GM21360 (cell line): Measurements from ENCODE around the gene ZKSCAN1.
"Not testable (repeated sequence)": the region's sequence is repeated elsewhere in the genome, so short reads cannot be mapped to it uniquely, and the experiment has no call there.

Source experiments
- ATAC-seq: cut with Tn5 transposase; IDR thresholded peaks from one replicate; pipeline ENCODE4 v1.9.1; 2021; ENCODE audit warnings: mild to moderate bottlenecking, moderate library complexity; ENCODE audit not compliant: unreplicated experiment

Gene ZKSCAN1

DNA sequence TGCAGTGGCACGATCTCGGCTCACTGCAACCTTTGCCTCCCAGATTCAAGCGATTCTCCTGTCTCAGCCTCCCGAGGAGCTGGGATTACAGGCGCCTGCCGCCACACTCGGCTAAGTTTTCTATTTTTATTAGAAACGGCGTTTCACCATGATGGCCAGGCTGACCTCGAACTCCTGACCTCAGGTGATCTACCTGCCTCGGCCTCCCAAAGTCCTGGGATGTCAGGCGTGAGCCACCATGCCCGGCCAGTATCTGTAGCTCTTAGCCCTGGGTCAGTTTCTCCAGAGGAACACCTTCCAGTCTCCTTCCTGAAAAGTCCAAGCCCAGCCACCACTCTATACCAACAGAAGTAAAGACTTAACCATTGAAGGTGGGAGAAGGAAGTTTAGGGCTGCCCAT, 15.2 kb upstream of the ZKSCAN1 start:
- no peak for ATAC-seq

DNA sequence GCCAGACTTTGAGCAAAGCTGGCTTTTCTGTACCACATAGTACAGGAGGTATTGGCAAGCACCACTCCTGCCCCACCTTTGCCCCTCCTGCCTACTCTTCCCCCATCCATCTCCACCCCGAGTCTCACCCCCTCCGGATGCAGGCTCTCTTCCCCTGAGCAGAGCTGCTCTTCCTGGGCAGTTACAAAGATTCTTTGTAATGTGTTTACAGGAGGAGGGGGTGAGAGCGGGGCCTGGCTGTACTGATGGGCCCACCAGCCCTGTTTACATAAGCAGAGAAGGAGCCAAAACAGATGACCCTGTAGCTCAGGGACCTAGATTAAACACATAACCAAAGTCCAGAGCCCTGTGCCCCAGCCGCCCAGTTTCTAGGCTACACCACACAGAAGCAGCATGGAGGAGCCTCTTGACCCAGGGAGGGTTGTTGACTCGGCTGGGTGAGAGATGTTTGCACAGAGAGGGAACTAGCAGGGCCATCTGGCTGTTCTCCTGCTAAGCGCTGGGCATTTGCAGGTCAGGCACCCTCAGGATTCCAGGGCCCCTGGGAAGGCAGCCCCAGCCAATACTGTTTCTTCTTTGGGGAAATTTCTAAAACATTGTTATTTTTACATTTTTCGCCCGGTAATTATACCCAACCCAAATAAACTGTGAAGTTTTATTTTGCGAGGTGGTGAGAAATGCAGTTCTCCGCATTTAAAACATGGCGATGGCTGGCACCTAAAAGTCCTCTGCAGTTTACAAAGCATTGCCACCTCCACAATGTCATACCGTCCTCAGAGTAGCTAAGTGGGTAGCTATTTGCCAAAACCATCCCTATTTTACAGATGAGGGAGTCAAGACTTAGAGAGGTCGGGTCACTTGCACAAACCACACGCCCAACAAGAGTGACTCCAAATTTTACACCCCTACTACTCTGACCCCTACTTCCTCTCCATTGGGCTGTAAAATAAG, 11.4 kb upstream of the ZKSCAN1 start:
- ATAC-seq, result no peak

DNA sequence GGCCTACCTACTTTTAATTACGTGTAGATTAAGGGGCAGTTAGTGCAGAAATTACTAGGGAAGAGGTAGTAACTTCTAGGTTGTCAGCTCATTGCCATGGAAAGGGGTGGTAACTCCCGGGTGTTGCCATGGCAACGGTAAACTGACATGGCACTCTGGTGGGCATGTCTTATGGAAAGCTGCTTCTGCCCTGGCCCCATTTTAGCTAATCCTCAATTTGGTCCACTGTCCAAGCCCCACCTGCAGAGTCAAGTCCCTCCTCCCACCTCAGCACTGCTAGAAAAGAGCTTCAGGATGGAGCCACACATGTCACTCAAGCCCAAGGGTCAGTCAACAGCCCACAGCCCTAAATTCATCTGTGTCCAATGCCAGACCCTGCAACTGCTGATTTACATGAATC, 7.5 kb upstream of the ZKSCAN1 start:
- ATAC-seq, result no peak

DNA sequence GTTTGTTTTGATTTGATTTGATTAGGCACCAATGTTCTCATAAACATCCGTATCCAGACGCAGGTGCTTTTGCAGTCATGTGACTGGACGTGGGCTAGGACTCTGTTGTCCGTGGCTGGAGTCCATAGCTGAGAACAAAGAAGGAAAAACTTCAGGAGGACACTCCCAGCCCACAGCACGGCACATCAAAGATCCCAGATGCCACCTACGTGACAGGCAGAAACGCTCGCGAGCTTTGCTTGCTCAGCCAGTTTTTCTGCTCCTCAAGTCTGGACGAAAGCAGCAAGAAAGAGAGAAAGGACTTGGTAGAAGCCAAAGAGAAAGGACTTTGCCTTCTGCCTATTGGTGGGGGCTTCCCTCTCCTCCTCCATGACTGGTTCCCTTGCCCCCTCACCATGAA, 6.9 kb upstream of the ZKSCAN1 start:
- ATAC-seq, result no peak

DNA sequence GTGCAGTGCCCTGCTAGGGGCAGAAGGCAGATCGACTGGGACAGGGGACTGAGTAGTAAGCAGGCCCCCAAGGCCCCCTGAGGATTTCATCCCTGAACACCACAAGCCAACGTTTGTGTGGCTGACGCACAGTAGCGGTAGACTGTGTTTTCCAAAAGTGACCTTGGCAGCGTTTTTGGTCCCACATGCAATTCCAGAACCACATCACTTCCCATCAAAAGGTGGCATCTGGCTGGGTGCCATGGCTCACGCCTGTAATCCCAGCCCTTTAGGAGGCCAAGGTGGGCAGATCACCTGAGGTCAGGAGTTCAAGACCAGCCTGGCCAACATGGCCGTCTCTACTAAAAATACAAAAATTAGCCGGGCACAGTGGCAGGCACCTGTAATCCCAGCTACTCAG, 5.4 kb upstream of the ZKSCAN1 start:
- not testable (repeated sequence) for ATAC-seq

DNA sequence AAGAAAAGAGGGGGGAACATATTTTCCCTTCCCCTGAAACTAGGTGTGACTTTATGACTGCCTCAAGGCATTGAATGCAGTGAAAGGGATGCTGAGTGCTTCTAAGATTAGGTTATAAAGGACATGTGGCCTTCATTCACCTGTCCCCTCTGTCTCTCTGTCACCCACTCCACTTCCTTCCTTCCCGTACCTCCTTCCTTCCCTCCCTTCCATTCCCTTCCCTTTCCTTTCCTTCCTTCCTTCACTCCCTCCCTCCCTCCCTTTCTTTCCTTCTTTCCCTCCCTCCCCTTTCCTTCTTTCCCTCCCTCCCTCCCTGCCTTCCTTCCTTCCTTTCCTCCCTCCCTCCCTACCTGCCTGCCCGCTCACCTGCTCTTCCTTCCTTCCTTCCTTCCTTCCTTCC, 4.5 kb upstream of the ZKSCAN1 start:
- ATAC-seq, result no peak

DNA sequence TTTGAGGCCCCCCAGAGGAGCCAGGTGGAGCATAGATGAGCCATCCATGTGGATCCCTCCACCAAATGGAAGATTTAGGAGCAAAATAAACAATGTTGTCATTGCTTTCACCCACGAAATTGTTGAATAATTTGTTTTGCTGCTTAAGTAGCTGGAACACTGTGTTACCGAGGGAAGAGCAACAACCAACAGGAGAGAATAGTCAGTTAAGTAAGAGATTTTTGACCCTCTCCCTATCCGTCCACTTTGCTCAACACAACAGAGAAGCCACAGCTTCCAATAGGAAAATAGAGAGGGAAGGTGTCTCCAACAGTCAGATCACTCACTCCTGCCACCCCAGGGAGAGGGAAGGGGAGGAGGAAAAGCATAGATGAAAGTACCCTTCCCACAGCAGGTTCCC, 3.9 kb upstream of the ZKSCAN1 start:
- ATAC-seq, result no peak

DNA sequence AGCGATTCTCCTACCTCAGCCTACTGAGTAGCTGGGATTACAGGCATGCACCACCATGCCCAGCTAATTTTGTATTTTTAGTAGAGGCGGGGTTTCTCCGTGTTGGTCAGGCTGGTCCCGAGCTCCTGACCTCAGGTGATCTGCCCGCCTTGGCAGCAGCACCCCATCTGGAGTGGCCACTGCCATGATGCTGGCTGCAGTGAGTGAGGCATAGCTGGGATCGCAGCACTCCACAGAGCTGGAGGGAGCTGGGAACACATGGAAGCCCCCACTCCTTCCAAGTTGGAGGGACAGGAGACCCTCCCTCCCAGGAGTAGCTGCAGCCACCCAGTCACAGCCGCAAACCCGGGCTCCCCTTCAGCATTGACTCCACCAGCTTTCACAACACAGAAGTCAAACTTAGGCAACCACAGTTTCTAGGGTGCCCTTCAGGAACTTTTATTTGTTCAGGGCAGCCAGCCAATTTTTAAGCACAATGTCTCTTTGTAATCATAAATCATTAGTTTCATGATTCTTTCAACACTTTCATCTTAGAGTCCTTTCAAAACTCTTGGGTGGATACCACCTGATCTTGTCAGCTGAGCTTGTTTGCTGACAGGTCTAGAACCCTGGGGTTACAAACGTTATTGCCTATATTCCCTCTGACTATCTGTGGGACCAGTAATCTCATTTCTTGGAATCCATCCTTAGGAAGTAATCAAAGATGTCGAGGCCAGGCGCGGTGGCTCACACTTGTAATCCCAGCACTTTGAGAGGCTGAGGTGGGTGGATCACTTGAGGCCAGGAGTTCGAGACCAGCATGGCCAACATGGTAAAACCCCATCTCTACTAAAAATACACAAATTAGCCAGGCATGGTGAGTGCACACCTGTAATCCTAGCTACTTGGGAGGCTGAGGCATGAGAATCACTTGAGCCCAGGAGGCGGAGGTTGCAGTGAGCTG, 2.7 kb upstream of the ZKSCAN1 start:
- not testable (repeated sequence) for ATAC-seq

DNA sequence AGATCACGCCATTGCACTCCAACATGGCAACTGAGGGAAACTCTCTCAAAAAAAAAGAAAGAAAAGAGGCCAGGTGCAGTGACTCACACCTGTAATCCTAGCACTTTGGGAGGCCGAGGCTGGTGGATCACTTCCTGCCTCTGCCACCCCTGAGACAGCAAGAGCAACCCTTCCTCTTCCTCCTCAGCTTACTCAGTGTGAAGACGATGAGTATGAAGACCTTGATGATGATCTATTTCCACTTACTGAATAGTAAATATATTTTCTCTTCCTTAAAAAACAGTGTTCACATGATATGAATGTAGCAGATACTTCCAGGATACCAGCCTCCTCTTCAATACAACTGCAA, 2.1 kb upstream of the ZKSCAN1 start:
- ATAC-seq, result no peak

DNA sequence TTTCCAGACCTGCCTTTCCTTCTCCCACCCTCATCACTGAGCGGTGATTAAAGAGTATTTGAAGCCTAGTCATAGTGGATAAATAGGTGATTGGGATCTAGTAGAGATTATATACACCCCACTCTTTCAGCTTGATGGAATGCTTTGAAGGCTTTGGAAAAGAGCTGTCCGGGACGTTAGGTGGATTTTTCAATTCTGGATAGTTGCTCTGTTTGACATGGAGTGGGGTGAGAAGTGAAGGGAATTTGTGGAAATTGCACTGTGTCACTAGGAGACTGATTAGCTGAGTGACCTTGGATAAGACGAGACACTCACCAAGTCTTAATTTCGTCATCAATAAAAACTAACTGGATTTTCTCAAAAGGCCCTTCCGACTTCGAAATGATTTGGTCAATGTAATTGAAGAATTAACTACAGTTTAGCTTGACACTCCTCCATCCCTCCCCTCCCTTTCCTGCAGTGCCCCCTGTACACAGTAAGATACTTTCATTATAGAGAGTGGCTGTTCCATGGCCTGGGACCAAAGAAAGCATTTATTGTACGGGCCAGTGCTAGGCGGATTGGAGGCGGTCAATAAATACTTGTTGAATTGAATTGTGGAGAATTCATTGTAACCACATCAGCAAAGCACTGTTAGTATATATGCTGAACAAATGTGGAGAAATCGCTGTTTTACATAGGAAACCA, 962 bp downstream of the ZKSCAN1 start:
- no peak for ATAC-seq

DNA sequence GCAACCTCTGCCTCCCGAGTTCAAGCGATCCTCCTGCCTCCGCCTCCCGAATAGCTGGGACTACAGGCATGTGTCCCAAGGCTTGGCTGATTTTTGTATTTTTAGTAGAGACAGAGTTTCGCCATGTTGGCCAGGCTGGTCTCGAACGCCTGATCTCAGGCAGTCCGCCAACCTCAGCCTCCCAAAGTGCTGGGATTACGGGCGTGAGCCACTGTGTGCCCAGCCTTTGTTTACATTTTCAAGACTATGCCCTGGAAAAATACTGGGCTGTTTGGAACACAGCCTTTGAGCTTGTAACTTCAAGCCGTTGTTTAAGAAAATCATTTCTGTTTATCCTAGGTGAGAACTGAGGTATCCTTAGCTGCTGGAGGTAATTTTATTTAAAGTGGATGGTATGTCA, 1.9 kb downstream of the ZKSCAN1 start:
- no peak for ATAC-seq

DNA sequence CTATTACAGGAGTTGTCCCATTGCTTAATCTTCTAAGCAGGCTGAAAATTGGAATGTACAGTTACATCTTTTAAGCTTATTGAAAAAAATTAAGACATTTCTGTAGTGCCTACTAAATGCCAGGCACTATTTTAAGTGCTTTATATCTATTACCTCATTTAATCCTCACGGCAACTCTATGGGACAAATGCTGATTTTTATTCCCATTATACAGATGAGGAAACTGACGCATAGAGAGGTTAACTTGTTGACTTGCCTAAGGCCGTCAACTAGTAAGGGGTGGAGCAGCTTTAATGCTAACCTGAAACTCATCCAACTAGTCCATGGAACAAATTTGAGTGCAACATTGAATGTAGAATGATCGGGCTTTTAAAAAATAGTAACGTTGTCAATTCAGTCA, 2.5 kb downstream of the ZKSCAN1 start:
- ATAC-seq, result no peak

DNA sequence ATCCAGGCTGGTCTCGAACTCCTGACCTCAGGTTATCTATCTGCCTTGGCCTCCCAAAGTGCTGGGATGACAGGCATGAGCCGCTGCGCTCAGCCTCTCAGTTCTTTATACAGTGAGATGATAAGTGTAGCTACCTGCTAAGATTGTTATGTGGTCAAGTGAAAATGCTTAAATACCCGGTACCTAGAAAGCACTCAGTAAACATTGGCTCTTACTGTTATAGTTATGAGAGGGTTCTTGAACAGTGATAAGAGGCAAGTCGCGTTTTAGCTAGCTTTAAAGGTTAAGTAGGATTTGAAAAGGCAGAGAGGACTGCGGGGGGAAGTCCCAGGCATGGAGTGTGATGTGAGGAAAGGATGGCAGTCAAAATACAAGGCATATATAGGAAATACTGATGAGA, 4.5 kb downstream of the ZKSCAN1 start:
- ATAC-seq, result no peak

DNA sequence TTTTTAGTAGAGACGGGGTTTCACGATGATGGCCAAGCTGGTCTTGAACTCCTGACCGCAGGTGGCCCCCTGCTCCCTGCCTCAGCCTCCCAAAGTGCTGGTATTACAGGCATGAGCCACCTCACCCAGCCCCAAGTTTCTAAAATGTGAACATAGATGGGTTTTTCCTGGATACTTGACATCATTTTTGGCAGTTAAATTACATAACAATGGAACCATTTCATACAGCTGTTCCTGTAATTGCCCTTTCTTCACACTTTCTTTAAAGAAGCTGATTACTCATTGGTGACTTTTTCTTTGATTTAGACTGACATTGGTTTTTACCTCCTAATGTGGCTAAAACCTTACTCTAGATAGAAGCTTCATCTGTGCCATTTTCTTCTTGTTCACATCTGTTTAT, 5.9 kb downstream of the ZKSCAN1 start:
- no peak for ATAC-seq

DNA sequence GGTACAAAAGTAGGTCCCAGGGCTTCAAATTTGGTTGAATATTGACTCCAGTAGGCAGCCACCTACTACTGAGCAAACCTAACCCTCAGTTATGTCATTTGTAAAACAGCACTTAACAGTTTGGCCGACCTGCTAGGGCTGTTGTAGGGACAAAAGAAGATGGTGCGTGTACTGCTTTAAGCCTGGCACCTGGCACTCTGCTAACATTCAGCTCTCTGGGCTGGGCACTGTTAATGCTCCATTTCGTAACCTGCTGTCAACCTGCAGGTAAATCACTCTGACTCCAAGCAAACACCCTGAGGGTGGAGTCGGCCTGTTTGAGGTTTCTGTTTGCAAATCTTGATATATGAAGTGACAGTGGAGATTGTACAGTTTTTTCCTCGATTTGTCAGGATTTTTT, 7.2 kb downstream of the ZKSCAN1 start:
- no peak for ATAC-seq

DNA sequence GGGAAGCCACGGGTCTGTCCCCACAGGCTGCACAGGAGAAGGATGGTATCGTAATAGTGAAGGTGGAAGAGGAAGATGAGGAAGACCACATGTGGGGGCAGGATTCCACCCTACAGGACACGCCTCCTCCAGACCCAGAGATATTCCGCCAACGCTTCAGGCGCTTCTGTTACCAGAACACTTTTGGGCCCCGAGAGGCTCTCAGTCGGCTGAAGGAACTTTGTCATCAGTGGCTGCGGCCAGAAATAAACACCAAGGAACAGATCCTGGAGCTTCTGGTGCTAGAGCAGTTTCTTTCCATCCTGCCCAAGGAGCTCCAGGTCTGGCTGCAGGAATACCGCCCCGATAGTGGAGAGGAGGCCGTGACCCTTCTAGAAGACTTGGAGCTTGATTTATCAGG, 8.1 kb downstream of the ZKSCAN1 start:
- ATAC-seq, result no peak

DNA sequence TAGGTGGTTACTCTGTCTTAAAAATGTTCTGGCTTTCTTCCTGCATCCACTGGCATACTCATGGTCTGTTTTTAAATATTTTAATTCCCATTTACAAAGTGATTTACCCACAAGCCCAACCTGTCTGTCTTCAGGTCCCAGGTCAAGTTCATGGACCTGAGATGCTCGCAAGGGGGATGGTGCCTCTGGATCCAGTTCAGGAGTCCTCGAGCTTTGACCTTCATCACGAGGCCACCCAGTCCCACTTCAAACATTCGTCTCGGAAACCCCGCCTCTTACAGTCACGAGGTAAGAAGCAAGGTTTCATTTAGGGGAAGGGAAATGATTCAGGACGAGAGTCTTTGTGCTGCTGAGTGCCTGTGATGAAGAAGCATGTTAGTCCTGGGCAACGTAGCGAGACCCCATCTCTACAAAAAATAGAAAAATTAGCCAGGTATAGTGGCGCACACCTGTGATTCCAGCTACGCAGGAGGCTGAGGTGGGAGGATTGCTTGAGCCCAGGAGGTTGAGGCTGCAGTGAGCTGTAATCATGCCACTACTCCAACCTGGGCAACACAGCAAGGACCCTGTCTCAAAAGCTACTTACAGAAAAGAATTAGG, 8.7 kb downstream of the ZKSCAN1 start:
- no peak for ATAC-seq

DNA sequence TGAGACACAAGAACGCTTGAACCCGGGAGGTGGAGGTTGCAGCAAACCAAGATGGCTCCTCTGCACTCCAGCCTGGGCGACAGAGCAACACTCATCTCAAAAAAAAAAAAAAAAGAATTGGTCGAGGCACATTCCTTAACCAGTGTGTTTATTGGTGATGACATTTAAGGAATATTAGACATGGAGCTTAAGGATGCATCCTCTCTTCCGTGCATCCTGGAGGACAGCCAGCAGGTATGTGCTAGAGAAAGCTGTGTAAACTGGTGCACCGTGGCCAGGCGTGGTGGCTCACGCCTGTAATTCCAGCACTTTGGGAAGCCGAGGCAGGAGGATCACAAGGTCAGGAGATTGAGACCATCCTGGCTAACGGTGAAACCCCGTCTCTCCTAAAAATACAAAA, 11.8 kb downstream of the ZKSCAN1 start:
- ATAC-seq, result no peak

DNA sequence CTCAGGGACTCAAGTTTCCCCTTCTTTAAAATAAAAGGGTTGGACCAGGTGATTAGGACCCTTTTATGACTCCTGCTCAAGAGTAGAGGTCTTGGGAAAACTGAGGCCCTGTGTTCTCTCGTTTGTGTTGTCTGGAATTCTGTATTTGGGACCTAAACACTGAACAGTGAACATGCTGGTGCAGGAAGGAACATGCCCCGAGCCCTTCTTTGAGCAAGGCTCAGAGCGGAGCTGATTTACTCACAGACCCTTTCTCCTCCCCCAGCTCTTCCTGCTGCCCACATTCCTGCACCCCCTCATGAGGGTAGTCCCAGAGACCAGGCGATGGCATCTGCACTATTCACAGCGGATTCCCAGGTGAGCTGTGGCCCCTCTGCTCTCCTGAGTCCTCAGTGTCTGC, 14.2 kb downstream of the ZKSCAN1 start:
- no peak for ATAC-seq

DNA sequence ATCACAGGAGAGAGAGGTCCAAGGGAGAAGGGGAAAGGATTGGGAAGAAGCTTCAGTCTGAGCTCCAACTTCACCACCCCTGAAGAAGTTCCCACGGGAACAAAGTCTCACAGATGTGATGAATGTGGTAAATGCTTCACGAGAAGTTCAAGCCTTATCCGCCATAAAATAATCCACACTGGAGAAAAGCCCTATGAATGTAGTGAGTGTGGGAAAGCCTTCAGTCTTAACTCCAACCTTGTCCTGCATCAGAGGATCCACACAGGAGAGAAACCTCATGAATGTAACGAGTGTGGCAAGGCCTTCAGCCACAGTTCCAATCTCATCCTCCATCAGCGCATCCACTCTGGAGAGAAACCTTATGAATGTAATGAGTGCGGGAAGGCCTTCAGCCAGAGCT, 18.1 kb downstream of the ZKSCAN1 start:
- ATAC-seq, result no peak
